Transverse colon (tissue), 4 donors: ENCODE data around the gene TMEM130.

ENCODE experiments used
- EP300 ChIP-seq: sonication (generic); formaldehyde crosslinking; IDR thresholded peaks from one replicate; pipeline ENCODE4 v1.6.1; 2017; ENCODE audit warnings: antibody characterized with exemption, low read depth
- POLR2A ChIP-seq: fragments of 450-650 bp; IDR thresholded peaks from one replicate; pipeline ENCODE4 v1.6.1; 2016; ENCODE audit warnings: antibody characterized with exemption, mild to moderate bottlenecking, moderate library complexity
- POLR2AphosphoS5 ChIP-seq, 3 donors: sonication (generic); formaldehyde crosslinking; IDR thresholded peaks; one replicate each; pipeline ENCODE4 v1.6.1; 2016; ENCODE audit warnings: antibody characterized with exemption in 3 of 3
- TF ChIP-seq, protein P1 (sequence below), 5 experiments: fragments of 200-600 bp in 3 of 5; fragments of 450-650 bp in 2 of 5; sonication (generic) in 3 of 5; IDR thresholded peaks; 1 replicate in 2 of 5; 2 replicates in 3 of 5; pipeline ENCODE4 v1.5.1; 2016 to 2017; ENCODE audit warnings: antibody characterized with exemption in 5 of 5, inconsistent platforms in 3 of 5, mild to moderate bottlenecking in 2 of 5, moderate library complexity in 1 of 5

DNA sequence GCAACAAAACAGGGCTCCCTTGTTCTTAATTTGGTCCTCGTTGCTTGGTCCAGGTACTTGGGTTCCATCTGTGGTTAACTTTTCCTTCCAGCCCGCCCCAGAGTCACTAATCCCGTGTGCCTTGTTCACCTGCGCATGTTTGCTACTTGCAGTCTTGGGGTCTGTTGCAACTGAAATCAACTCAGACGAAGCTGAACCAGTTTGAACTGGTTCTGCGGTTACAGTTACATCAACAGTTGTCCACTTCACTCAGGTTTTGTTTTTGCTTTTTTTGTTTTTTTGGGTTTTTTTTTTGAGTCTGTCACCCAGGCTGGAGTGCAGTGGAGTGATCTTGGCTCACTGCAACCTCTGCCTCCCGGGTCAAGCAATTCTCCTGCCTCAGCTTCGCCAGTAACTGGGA, 43.2 kb upstream of the TMEM130 start:
- TF ChIP-seq, protein P1, sequence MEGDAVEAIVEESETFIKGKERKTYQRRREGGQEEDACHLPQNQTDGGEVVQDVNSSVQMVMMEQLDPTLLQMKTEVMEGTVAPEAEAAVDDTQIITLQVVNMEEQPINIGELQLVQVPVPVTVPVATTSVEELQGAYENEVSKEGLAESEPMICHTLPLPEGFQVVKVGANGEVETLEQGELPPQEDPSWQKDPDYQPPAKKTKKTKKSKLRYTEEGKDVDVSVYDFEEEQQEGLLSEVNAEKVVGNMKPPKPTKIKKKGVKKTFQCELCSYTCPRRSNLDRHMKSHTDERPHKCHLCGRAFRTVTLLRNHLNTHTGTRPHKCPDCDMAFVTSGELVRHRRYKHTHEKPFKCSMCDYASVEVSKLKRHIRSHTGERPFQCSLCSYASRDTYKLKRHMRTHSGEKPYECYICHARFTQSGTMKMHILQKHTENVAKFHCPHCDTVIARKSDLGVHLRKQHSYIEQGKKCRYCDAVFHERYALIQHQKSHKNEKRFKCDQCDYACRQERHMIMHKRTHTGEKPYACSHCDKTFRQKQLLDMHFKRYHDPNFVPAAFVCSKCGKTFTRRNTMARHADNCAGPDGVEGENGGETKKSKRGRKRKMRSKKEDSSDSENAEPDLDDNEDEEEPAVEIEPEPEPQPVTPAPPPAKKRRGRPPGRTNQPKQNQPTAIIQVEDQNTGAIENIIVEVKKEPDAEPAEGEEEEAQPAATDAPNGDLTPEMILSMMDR (IDR thresholded peaks at IDR 0.05), result no peak
- TF ChIP-seq POLR2A, result no peak
- no peak for TF ChIP-seq POLR2AphosphoS5 (IDR thresholded peaks at IDR 0.05)
- TF ChIP-seq EP300, result no peak
